Measurements from ENCODE around the gene TRUB1. TPM values are rescaled to one million over a fixed set of nuclear protein-coding genes. Genes with fewer than 3 reads are reported as not detected.

The TRUB1 gene
- polyA plus RNA-seq, 1 of the 3 experiments (the other 2 are of a cell fraction) = 9.9 TPM

GRCh38 chr10:115004236-115004862 is 66.4 kb downstream of the TRUB1 start (continued):
- TF ChIP-seq FOSL2 (IDR thresholded peaks at IDR 0.05; ENCODE audit: borderline replicate concordance, low read depth) = no peak
- TF ChIP-seq SIN3A (IDR thresholded peaks at IDR 0.05; ENCODE audit: borderline replicate concordance, low read depth, low read length) = no peak
- TF ChIP-seq GABPA (IDR thresholded peaks at IDR 0.05; ENCODE audit: low read depth) = no peak

GRCh38 chr10:115005771-115006170 is 67.8 kb downstream of the TRUB1 start:
- POLR2A ChIA-PET = no interaction called here
- 83% methylated on average over 8 of the region's 8 CpGs for WGBS (ENCODE audit: low lambda C conversion rate)
- no peaks in the 10 kb centered on the region for H3K36me3 ChIP-seq (replicated peaks in 1 of 2; ENCODE audit: control insufficient read depth in 1 of 2, insufficient read depth in 2 of 2, low read length in 1 of 2)

More at GRCh38 chr10:115005771-115006170, 67.8 kb downstream of the TRUB1 start:
- Histone ChIP-seq H3K79me2 (ENCODE audit: insufficient read depth) (no peaks in the 10 kb centered on the region), H3K4me2 (no peak overlapping the region), H3F3A (replicated peaks; ENCODE audit: insufficient read depth) (no peaks in the 10 kb centered on the region), H3K4me3 (ENCODE audit: low read depth in 2 of 2, low read length in 1 of 2) (no peak overlapping the region), H3K4me1 (ENCODE audit: control insufficient read depth in 1 of 2, insufficient read depth in 2 of 2, low read depth in 1 of 2, low read length in 1 of 2) (no peaks in the 10 kb centered on the region; a peak in 2 of 4 replicates), H4K20me1 (ENCODE audit: insufficient read depth) (no peaks in the 10 kb centered on the region), H3K27me3 (ENCODE audit: insufficient read depth) (peaks cover 4% of the 10 kb centered on the region; the same call in 1 of the 2 replicates), H3K9me2 (no peaks in the 10 kb centered on the region), H2AFZ (ENCODE audit: low read depth) (no peak overlapping the region), H3K9me3 (no peaks in the 10 kb centered on the region), H3K9ac (no peak overlapping the region), H3K27ac (ENCODE audit: low read depth in 2 of 2, low read length in 1 of 2) (no peak overlapping the region)
- CTCF ChIA-PET = no interaction called here
- TF ChIP-seq NFIC (IDR thresholded peaks at IDR 0.05; ENCODE audit: borderline replicate concordance) (no peak), REST (IDR thresholded peaks at IDR 0.05; ENCODE audit: low read depth, low read length) (no peak), NRF1 (IDR thresholded peaks at IDR 0.05; ENCODE audit: low read depth, low read length) (no peak)
- DNase-seq = no peak

Data from SK-N-SH (cell line).